Measurements from ENCODE around the gene TTC13. TPM values are rescaled to one million over a fixed set of nuclear protein-coding genes. Genes with fewer than 3 reads are reported as not detected.

TTC13 gene
- total RNA-seq, 1 experiment from 2014 or later, result 12.3 TPM

- Histone ChIP-seq H3K79me2 (ENCODE audit: insufficient read depth, low read length) (no peaks in the 10 kb centered on the region), H3K9ac (ENCODE audit: low read length) (no peak overlapping the region), H3K9me2 (ENCODE audit: insufficient read depth) (no peaks in the 10 kb centered on the region), H3K36me3 (ENCODE audit: control insufficient read depth in 1 of 2, insufficient read depth in 2 of 2, low read length in 2 of 2) (peaks cover 13 to 29% of the 10 kb centered on the region in 2 experiments; a peak in 3 of 4 replicates), H3K4me2 (ENCODE audit: low read length) (no peak overlapping the region), H3K4me3 (replicated peaks in 1 of 2; ENCODE audit: low read depth in 1 of 2, low read length in 2 of 2) (no peak overlapping the region), H3K27me3 (ENCODE audit: insufficient read depth, low read length) (no peaks in the 10 kb centered on the region), H4K20me1 (ENCODE audit: insufficient read depth) (no peaks in the 10 kb centered on the region), H3K4me1 (ENCODE audit: control insufficient read depth in 1 of 2, insufficient read depth in 2 of 2, low read length in 2 of 2) (no peaks in the 10 kb centered on the region), H3K9me3 (ENCODE audit: control insufficient read depth in 1 of 2, insufficient read depth in 1 of 2, low read depth in 1 of 2, low read length in 2 of 2) (no peaks in the 10 kb centered on the region), H2AFZ (ENCODE audit: low read depth, low read length, poor library complexity, severe bottlenecking) (no peak overlapping the region), H3K27ac (ENCODE audit: low read depth, low read length) (no peak overlapping the region)
- DNase-seq (ENCODE audit: low read depth, low spot score) (no peak), ATAC-seq (no peak)
- TF ChIP-seq EGR1 (IDR thresholded peaks at IDR 0.05; ENCODE audit: low read depth) (no peak), RAD21 (IDR thresholded peaks at IDR 0.05; ENCODE audit: low read depth) (no peak), JUND (IDR thresholded peaks at IDR 0.05) (no peak), MAX (IDR thresholded peaks at IDR 0.05) (no peak), EZH2phosphoT487 (IDR thresholded peaks at IDR 0.05; ENCODE audit: borderline replicate concordance) (no peak), SIN3A (IDR thresholded peaks at IDR 0.05; ENCODE audit: low read depth) (no peak)
- ChIA-PET CTCF (no interaction called here), RAD21 (ENCODE audit: low non-redundant PET in 1 of 2, low total read pairs in 2 of 2, uncharacterized antibody in 2 of 2, unreplicated experiment in 2 of 2) (no interaction called here), POLR2A (no interaction called here)
- no TSS peak for BruUV-seq (replicated peaks)
- intact Hi-C loops (cut with micrococcal nuclease), result no loop called here
Observed at GRCh38 chr1:231000201-231000600, 21.5 kb upstream of the TTC13 start.

GRCh38 chr1:230994860-230995259 lies 16.2 kb upstream of the TTC13 start:
- no peaks in the 10 kb centered on the region for H3K4me1 ChIP-seq (ENCODE audit: control insufficient read depth in 1 of 2, insufficient read depth in 2 of 2, low read length in 2 of 2)
- H2AFZ ChIP-seq (ENCODE audit: low read depth, low read length, poor library complexity, severe bottlenecking), result no peak overlapping the region
- TF ChIP-seq ZNF274 (IDR thresholded peaks at IDR 0.05; ENCODE audit: low read depth, low read length), result no peak
- TF ChIP-seq YY1 (IDR thresholded peaks at IDR 0.05; ENCODE audit: extremely low read depth, insufficient replicate concordance, low read depth, low read length), result no peak
- TF ChIP-seq SP1 (IDR thresholded peaks at IDR 0.05; ENCODE audit: low read depth), result no peak
- TF ChIP-seq TCF7L2 (IDR thresholded peaks at IDR 0.05; ENCODE audit: borderline replicate concordance, extremely low read depth, insufficient read depth, insufficient read length), result no peak
- TF ChIP-seq EGR1 (IDR thresholded peaks at IDR 0.05; ENCODE audit: low read depth), result no peak
- no peak for TF ChIP-seq POLR2AphosphoS5 (IDR thresholded peaks at IDR 0.05; ENCODE audit: low read depth, low read length)
- TF ChIP-seq CTCF (IDR thresholded peaks at IDR 0.05 in 2 of 3, conservative IDR thresholded peaks at IDR 0.05 in 1 of 3; ENCODE audit: borderline replicate concordance in 1 of 3, insufficient read depth in 1 of 3, low read depth in 2 of 3, low read length in 2 of 3), result no peak
- no peak for TF ChIP-seq RAD21 (IDR thresholded peaks at IDR 0.05; ENCODE audit: low read depth)
- no peak for TF ChIP-seq EZH2phosphoT487 (IDR thresholded peaks at IDR 0.05; ENCODE audit: borderline replicate concordance)
- no peaks in the 10 kb centered on the region for H4K20me1 ChIP-seq (ENCODE audit: insufficient read depth)
- no peaks in the 10 kb centered on the region for H3K9me3 ChIP-seq (ENCODE audit: control insufficient read depth in 1 of 2, insufficient read depth in 1 of 2, low read depth in 1 of 2, low read length in 2 of 2)
- no peak overlapping the region for H3K27ac ChIP-seq (ENCODE audit: low read depth, low read length)
- ATAC-seq, result no peak
- no peaks in the 10 kb centered on the region for H3K79me2 ChIP-seq (ENCODE audit: insufficient read depth, low read length)
- RAD21 ChIA-PET (ENCODE audit: low non-redundant PET in 1 of 2, low total read pairs in 2 of 2, uncharacterized antibody in 2 of 2, unreplicated experiment in 2 of 2), result no interaction called here
- CTCF ChIA-PET, result no interaction called here
- H3K36me3 ChIP-seq (ENCODE audit: control insufficient read depth in 1 of 2, insufficient read depth in 2 of 2, low read length in 2 of 2), result peaks cover 10 to 25% of the 10 kb centered on the region in 2 experiments; a peak in 3 of 4 replicates
- no peaks in the 10 kb centered on the region for H3K27me3 ChIP-seq (ENCODE audit: insufficient read depth, low read length)
- DNase-seq (ENCODE audit: low read depth, low spot score), result no peak
- POLR2A ChIA-PET, result no interaction called here
- H3K9ac ChIP-seq (ENCODE audit: low read length), result no peak overlapping the region
- intact Hi-C loops (cut with micrococcal nuclease), result no loop called here
- no TSS peak for BruUV-seq (replicated peaks)
- no peaks in the 10 kb centered on the region for H3K9me2 ChIP-seq (ENCODE audit: insufficient read depth)
- H3K4me3 ChIP-seq (replicated peaks in 1 of 2; ENCODE audit: low read depth in 1 of 2, low read length in 2 of 2), result no peak overlapping the region
- no peak overlapping the region for H3K4me2 ChIP-seq (ENCODE audit: low read length)
